Measurements from ENCODE around the gene CAMSAP3.

DNA sequence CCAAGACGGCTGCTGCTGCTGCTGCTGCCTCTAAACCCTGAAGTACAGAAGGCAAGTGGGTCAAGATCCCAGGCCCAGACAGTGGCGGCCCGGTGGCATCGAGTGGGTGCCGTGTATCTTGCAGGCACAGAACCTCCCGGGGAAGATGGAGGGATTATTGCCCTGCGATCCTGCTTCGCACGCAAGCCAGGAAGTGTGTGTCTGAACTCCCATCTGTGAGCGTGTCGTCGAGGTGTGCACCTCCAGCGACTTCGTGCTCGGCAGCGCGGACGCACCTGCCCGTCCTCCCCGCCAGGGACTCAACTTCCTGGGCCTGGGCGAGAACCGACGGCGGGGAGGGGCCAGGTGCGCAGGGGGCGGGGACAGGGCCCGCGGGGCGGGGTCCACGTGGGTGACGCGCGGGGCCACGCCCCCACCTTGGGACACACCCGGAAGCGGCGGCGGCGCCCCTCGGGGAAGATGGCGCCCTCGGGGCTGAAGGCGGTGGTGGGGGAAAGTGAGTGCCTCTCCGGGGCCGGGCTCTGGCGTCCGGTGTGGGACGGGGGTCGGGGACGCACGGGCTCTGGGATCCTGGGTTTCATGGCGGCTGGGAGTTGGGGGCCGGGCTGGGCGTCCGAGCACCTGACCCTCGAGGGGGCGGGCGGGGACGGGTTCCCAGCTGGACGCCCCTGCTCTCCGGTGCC is 41.2 kb downstream of the CAMSAP3 start, which contains the start of gene STXBP2:
- TF ChIP-seq RCOR1 (IDR thresholded peaks at IDR 0.05; ENCODE audit: low read length): no peak
- TF ChIP-seq, protein P1, sequence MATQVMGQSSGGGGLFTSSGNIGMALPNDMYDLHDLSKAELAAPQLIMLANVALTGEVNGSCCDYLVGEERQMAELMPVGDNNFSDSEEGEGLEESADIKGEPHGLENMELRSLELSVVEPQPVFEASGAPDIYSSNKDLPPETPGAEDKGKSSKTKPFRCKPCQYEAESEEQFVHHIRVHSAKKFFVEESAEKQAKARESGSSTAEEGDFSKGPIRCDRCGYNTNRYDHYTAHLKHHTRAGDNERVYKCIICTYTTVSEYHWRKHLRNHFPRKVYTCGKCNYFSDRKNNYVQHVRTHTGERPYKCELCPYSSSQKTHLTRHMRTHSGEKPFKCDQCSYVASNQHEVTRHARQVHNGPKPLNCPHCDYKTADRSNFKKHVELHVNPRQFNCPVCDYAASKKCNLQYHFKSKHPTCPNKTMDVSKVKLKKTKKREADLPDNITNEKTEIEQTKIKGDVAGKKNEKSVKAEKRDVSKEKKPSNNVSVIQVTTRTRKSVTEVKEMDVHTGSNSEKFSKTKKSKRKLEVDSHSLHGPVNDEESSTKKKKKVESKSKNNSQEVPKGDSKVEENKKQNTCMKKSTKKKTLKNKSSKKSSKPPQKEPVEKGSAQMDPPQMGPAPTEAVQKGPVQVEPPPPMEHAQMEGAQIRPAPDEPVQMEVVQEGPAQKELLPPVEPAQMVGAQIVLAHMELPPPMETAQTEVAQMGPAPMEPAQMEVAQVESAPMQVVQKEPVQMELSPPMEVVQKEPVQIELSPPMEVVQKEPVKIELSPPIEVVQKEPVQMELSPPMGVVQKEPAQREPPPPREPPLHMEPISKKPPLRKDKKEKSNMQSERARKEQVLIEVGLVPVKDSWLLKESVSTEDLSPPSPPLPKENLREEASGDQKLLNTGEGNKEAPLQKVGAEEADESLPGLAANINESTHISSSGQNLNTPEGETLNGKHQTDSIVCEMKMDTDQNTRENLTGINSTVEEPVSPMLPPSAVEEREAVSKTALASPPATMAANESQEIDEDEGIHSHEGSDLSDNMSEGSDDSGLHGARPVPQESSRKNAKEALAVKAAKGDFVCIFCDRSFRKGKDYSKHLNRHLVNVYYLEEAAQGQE (IDR thresholded peaks at IDR 0.05; ENCODE audit: low read depth, low read length): no peak
- TF ChIP-seq, protein P2, sequence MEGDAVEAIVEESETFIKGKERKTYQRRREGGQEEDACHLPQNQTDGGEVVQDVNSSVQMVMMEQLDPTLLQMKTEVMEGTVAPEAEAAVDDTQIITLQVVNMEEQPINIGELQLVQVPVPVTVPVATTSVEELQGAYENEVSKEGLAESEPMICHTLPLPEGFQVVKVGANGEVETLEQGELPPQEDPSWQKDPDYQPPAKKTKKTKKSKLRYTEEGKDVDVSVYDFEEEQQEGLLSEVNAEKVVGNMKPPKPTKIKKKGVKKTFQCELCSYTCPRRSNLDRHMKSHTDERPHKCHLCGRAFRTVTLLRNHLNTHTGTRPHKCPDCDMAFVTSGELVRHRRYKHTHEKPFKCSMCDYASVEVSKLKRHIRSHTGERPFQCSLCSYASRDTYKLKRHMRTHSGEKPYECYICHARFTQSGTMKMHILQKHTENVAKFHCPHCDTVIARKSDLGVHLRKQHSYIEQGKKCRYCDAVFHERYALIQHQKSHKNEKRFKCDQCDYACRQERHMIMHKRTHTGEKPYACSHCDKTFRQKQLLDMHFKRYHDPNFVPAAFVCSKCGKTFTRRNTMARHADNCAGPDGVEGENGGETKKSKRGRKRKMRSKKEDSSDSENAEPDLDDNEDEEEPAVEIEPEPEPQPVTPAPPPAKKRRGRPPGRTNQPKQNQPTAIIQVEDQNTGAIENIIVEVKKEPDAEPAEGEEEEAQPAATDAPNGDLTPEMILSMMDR (IDR thresholded peaks at IDR 0.05): no peak

Data from SK-N-SH (cell line).